Endothelial cell of umbilical vein (primary cell): ENCODE results near the gene CAMTA1. TPM values are rescaled to one million over a fixed set of nuclear protein-coding genes. Genes with fewer than 3 reads are reported as not detected.

Source experiments
- BruUV-seq: library from RNA; stranded (reverse); fragments of 400-500 nt; replicated peaks from 2 replicates; lab custom pipeline; 2021; lab: Mats Ljungman, UMichigan
- CTCF ChIA-PET: fragments of 300-600, 350-600 bp; sonication (Branson Sonifier 250); formaldehyde crosslinking; loops from one replicate; lab custom pipeline; 2021; ENCODE audit warnings: antibody characterized with exemption, inconsistent platforms; lab: Charles Lee
- POLR2A ChIA-PET: fragments of 300-600, 350-600 bp; sonication (Branson Sonifier 250); formaldehyde crosslinking; loops from one replicate; lab custom pipeline; 2021; ENCODE audit warnings: antibody characterized with exemption, inconsistent platforms; lab: Charles Lee
- DNase-seq: peaks from one replicate; pipeline ENCODE4 v3.0.0-alpha.2; 2011; ENCODE audit warnings: low read depth, low spot score
- FAIRE-seq: peaks from 2 replicates; lab custom pipeline; 2011; peaks lifted over from hg19 to GRCh38; lab: Jason Lieb, UNC
- H2AFZ ChIP-seq: 2 replicates; pipeline ENCODE4 v1.6.0; 2012; ENCODE audit warnings: low read depth, low read length, control low read depth, inconsistent platforms
- H3K27ac ChIP-seq: 2 replicates; pipeline ENCODE4 v1.5.1; 2011; ENCODE audit warnings: low read depth, mild to moderate bottlenecking, control low read depth, low read length, moderate library complexity; ENCODE audit not compliant: insufficient read depth
- H3K27me3 ChIP-seq, 2 experiments: 2 replicates each; pipeline versions ENCODE4 v1.6.0 to v1.6.1; 2011; ENCODE audit warnings: low read length in 2 of 2, mixed read lengths in 1 of 2; ENCODE audit not compliant: control insufficient read depth in 2 of 2, insufficient read depth in 2 of 2
- H3K36me3 ChIP-seq, 2 experiments: 2 replicates in 1 of 2; 3 replicates in 1 of 2; pipeline ENCODE4 v1.5.1; 2011; ENCODE audit warnings: low read length in 2 of 2, mild to moderate bottlenecking in 1 of 2, moderate library complexity in 1 of 2; ENCODE audit not compliant: control insufficient read depth in 2 of 2, insufficient read depth in 2 of 2; ENCODE audit errors: extremely low read depth in 1 of 2
- H3K4me1 ChIP-seq: 3 replicates; pipeline ENCODE4 v1.5.1; 2011; ENCODE audit warnings: mild to moderate bottlenecking, low read length; ENCODE audit not compliant: control insufficient read depth, insufficient read depth; ENCODE audit errors: extremely low read depth
- H3K4me2 ChIP-seq: 2 replicates; pipeline ENCODE4 v1.6.1; 2011; ENCODE audit warnings: low read length, control low read depth, mixed read lengths; ENCODE audit not compliant: insufficient read depth
- H3K4me3 ChIP-seq, 3 experiments: fragments of 200-600 bp in 1 of 3; sonication (generic), shearing (Covaris generic) in 1 of 3; replicated peaks in 1 of 3; 2 replicates each; pipeline ENCODE4 v1.5.1; 2011 to 2016; ENCODE audit warnings: control low read depth in 3 of 3, low read length in 3 of 3, mild to moderate bottlenecking in 2 of 3, inconsistent platforms in 1 of 3, low read depth in 1 of 3, moderate library complexity in 1 of 3; ENCODE audit not compliant: insufficient read depth in 1 of 3
- H3K79me2 ChIP-seq: 2 replicates; pipeline ENCODE4 v1.6.0; 2012; ENCODE audit warnings: low read length, inconsistent platforms; ENCODE audit not compliant: control insufficient read depth, insufficient read depth
- H3K9ac ChIP-seq: replicated peaks from 2 replicates; pipeline ENCODE3; 2011; ENCODE audit warnings: low read length, control low read depth; ENCODE audit not compliant: insufficient read depth; ENCODE audit errors: extremely low read depth
- H3K9me1 ChIP-seq: replicated peaks from 3 replicates; pipeline ENCODE4 v1.6.0; 2011; ENCODE audit warnings: mild to moderate bottlenecking, low read length; ENCODE audit not compliant: control insufficient read depth, insufficient read depth; ENCODE audit errors: extremely low read depth
- H3K9me3 ChIP-seq: replicated peaks from 2 replicates; pipeline ENCODE4 v1.5.1; 2012; ENCODE audit warnings: low read length, inconsistent platforms; ENCODE audit not compliant: control insufficient read depth, insufficient read depth
- H4K20me1 ChIP-seq: replicated peaks from 2 replicates; pipeline ENCODE3; 2011; ENCODE audit warnings: mild to moderate bottlenecking, low read length; ENCODE audit not compliant: control insufficient read depth, insufficient read depth; ENCODE audit errors: extremely low read depth
- CTCF ChIP-seq, 2 donors: IDR thresholded peaks; 1 replicate in 1 of 2; 2 replicates in 1 of 2; pipeline ENCODE4 v1.5.1; 2011; ENCODE audit warnings: low read length in 2 of 2, mild to moderate bottlenecking in 2 of 2, moderate library complexity in 2 of 2, control low read depth in 1 of 2, inconsistent platforms in 1 of 2, low read depth in 1 of 2; ENCODE audit not compliant: insufficient read depth in 1 of 2; ENCODE audit errors: extremely low read depth in 1 of 2
- EZH2 ChIP-seq: IDR thresholded peaks from 2 replicates; pipeline ENCODE4 v1.6.1; 2012; ENCODE audit warnings: borderline replicate concordance, low read depth, mild to moderate bottlenecking, moderate library complexity, low read length, inconsistent platforms; ENCODE audit not compliant: severe bottlenecking
- FOS ChIP-seq: IDR thresholded peaks from 2 replicates; pipeline ENCODE4 v1.6.1; 2011; ENCODE audit warnings: mild to moderate bottlenecking, low read length, moderate library complexity, borderline replicate concordance; ENCODE audit not compliant: insufficient read depth
- GATA2 ChIP-seq: IDR thresholded peaks from 2 replicates; pipeline ENCODE4 v1.7.0; 2011; ENCODE audit warnings: low read depth, mild to moderate bottlenecking, moderate library complexity, mixed read lengths, low read length; ENCODE audit not compliant: insufficient read length, insufficient read depth
- JUN ChIP-seq: IDR thresholded peaks from 2 replicates; pipeline ENCODE4 v1.6.1; 2011; ENCODE audit warnings: borderline replicate concordance, low read depth; ENCODE audit not compliant: insufficient read length, insufficient read depth
- MAX ChIP-seq: IDR thresholded peaks from 2 replicates; pipeline ENCODE4 v1.6.1; 2011; ENCODE audit not compliant: insufficient read depth, insufficient read length
- MYC ChIP-seq: IDR thresholded peaks from one replicate; pipeline ENCODE4 v1.6.1; 2011; ENCODE audit warnings: mild to moderate bottlenecking, low read depth, low read length
- POLR2A ChIP-seq: IDR thresholded peaks from 2 replicates; pipeline ENCODE4 v1.6.1; 2012; ENCODE audit warnings: low read depth, mild to moderate bottlenecking, control low read depth, low read length
- POLR2AphosphoS5 ChIP-seq: IDR thresholded peaks from 2 replicates; pipeline ENCODE4 v1.6.1; 2012; ENCODE audit warnings: low read depth, mild to moderate bottlenecking, control low read depth, low read length, moderate library complexity; ENCODE audit not compliant: insufficient read depth
- dilution Hi-C: fragments of 300-500 bp; cut with MboI; formaldehyde crosslinking; loops from one replicate; pipeline ENCODE4 v1.15.0; 2019; ENCODE audit warnings: low sequenced_read_pairs; ENCODE audit not compliant: extremely low pct_ligation_motif_present
- intact Hi-C: fragments of 100-400 bp; cut with micrococcal nuclease; formaldehyde crosslinking; loops from one replicate; pipeline ENCODE4 v1.10.0; 2022
- polyA plus RNA-seq, 4 experiments: library from polyadenylated mRNA; depleted of rRNA in 3 of 4; stranded (reverse) in 3 of 4; unstranded in 1 of 4; fragments of >200 nt; gene quantifications; 2 replicates each; pipeline versions ENCODE4 v1.2.1 to v1.2.3, GENCODE V29; 2011 to 2012; ENCODE audit warnings: missing spikeins in 1 of 4
- total RNA-seq: library from RNA; stranded (reverse); gene quantifications from 2 replicates; pipeline ENCODE4 v1.2.3, GENCODE V29; 2021

The CAMTA1 gene
- total and polyA plus RNA-seq, 2 donors (not counting 3 experiments of a cell fraction or from before 2014, with no cell fraction given) = 50.8 to 92.7 TPM

- no TSS peak for BruUV-seq
- Histone ChIP-seq H3K27ac (no peak overlapping the region), H3K36me3 (no peaks in the 10 kb centered on the region), H3K4me2 (no peak overlapping the region), H3K27me3 (no peaks in the 10 kb centered on the region), H3K4me3 (no peak overlapping the region), H2AFZ (no peak overlapping the region), H3K9me1 (no peaks in the 10 kb centered on the region), H3K79me2 (no peaks in the 10 kb centered on the region), H3K9me3 (no peaks in the 10 kb centered on the region), H3K4me1 (no peaks in the 10 kb centered on the region), H4K20me1 (no peaks in the 10 kb centered on the region), H3K9ac (no peak overlapping the region)
- ChIA-PET POLR2A (no interaction called here), CTCF (no interaction called here)
- DNase-seq = no peak
- intact Hi-C loops (no loop called here), dilution Hi-C loops (no loop called here)
- no peak for FAIRE-seq
- TF ChIP-seq GATA2 (no peak), POLR2AphosphoS5 (no peak), CTCF (IDR thresholded peaks at IDR 0.05; ENCODE audit: extremely low read depth in 1 of 2, insufficient read depth in 1 of 2, low read depth in 1 of 2, low read length in 2 of 2) (no peak), JUN (no peak), MYC (no peak), FOS (no peak), MAX (no peak), EZH2 (no peak), POLR2A (no peak)
Observed at GRCh38 chr1:7320661-7321060, 535.4 kb downstream of the CAMTA1 start.
